OCI-LY7 (cell line): ENCODE results near the gene CAPN10.

Experiments used
- EZH2phosphoT487 ChIP-seq: fragments of 200-600 bp; sonication (generic); IDR thresholded peaks from 2 replicates; pipeline ENCODE4 v1.6.1; 2018; ENCODE audit warnings: low read depth, borderline replicate concordance, mild to moderate bottlenecking, mixed run types, antibody characterized with exemption, low read length, moderate library complexity, mixed read lengths
- TF ChIP-seq, protein P1 (sequence below): fragments of 200-600 bp; sonication (generic); conservative IDR thresholded peaks from 2 replicates; pipeline ENCODE4 v1.5.1; 2014; ENCODE audit warnings: mild to moderate bottlenecking, antibody characterized with exemption, low read length, moderate library complexity, mixed read lengths

DNA sequence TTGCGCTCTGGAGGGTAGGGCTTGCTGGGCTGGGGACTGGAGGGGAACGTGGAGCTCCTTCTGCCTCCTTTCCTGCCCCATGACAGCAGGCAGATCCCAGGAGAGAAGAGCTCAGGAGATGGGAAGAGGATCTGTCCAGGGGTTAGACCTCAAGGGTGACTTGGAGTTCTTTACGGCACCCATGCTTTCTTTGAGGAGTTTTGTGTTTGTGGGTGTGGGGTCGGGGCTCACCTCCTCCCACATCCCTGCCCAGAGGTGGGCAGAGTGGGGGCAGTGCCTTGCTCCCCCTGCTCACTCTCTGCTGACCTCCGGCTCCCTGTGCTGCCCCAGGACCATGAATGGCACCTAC is 43.1 kb downstream of the CAPN10 start:
- no peak for TF ChIP-seq EZH2phosphoT487
- TF ChIP-seq, protein P1, sequence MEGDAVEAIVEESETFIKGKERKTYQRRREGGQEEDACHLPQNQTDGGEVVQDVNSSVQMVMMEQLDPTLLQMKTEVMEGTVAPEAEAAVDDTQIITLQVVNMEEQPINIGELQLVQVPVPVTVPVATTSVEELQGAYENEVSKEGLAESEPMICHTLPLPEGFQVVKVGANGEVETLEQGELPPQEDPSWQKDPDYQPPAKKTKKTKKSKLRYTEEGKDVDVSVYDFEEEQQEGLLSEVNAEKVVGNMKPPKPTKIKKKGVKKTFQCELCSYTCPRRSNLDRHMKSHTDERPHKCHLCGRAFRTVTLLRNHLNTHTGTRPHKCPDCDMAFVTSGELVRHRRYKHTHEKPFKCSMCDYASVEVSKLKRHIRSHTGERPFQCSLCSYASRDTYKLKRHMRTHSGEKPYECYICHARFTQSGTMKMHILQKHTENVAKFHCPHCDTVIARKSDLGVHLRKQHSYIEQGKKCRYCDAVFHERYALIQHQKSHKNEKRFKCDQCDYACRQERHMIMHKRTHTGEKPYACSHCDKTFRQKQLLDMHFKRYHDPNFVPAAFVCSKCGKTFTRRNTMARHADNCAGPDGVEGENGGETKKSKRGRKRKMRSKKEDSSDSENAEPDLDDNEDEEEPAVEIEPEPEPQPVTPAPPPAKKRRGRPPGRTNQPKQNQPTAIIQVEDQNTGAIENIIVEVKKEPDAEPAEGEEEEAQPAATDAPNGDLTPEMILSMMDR = no peak
